Activated CD8-positive, alpha-beta T cell treated with anti-CD3 and anti-CD28 coated beads for 36 hours (primary cell): ENCODE results near the gene DENND4A. TPM values are rescaled to one million over a fixed set of nuclear protein-coding genes. Genes with fewer than 3 reads are reported as not detected.

Source experiments
- ATAC-seq: fragments of 200-7000 bp; cut with Tn5 transposase; one replicate; pipeline ENCODE4 v1.10.0; 2021; ENCODE audit warnings: mild to moderate bottlenecking, moderate library complexity
- CTCF ChIA-PET: fragments of 350-600 bp; sonication (Branson Sonifier 250); formaldehyde crosslinking; loops from one replicate; lab custom pipeline; 2021; ENCODE audit warnings: antibody characterized with exemption; lab: Charles Lee
- POLR2A ChIA-PET: fragments of 350-600 bp; sonication (Branson Sonifier 250); formaldehyde crosslinking; loops from one replicate; lab custom pipeline; 2021; ENCODE audit warnings: antibody characterized with exemption; lab: Charles Lee
- DNase-seq: peaks from one replicate; pipeline ENCODE4 v3.0.0-alpha.2; 2020
- H3K27ac Mint-ChIP-seq: one replicate; pipeline ENCODE4 v1.8.0; 2021; ENCODE audit warnings: mild to moderate bottlenecking, mixed read lengths
- H3K27me3 Mint-ChIP-seq: one replicate; pipeline ENCODE4 v1.8.0; 2021; ENCODE audit warnings: mixed read lengths
- H3K36me3 Mint-ChIP-seq: one replicate; pipeline ENCODE4 v1.8.0; 2021; ENCODE audit warnings: low read depth, mixed read lengths
- H3K4me1 Mint-ChIP-seq: one replicate; pipeline ENCODE4 v1.8.0; 2021; ENCODE audit warnings: low read depth, mixed read lengths
- H3K4me3 Mint-ChIP-seq: one replicate; pipeline ENCODE4 v1.8.0; 2021; ENCODE audit warnings: mild to moderate bottlenecking, moderate library complexity, mixed read lengths
- H3K9me3 Mint-ChIP-seq: one replicate; pipeline ENCODE4 v1.8.0; 2021; ENCODE audit warnings: mixed read lengths
- CTCF ChIP-seq: fragments of 200-600 bp; IDR thresholded peaks from one replicate; pipeline ENCODE4 v1.8.0; 2022; ENCODE audit warnings: antibody characterized with exemption, mild to moderate bottlenecking
- intact Hi-C: fragments of 100-400 bp; cut with micrococcal nuclease; formaldehyde crosslinking; loops from one replicate; pipeline ENCODE4 v1.10.0; 2022
- total RNA-seq, 2 experiments: library from RNA; stranded (reverse); gene quantifications; one replicate each; pipeline ENCODE4 v1.2.3, GENCODE V29; 2021

Gene DENND4A
- total RNA-seq, 2 experiments from 2014 or later = 53.1 to 54.7 TPM

- TF ChIP-seq CTCF = no peak
- Mint-ChIP-seq H3K4me1 (peaks cover 34% of the 10 kb centered on the region), H3K27me3 (no peaks in the 10 kb centered on the region), H3K36me3 (no peaks in the 10 kb centered on the region), H3K27ac (peak overlapping the region; percentile 96), H3K9me3 (no peaks in the 10 kb centered on the region), H3K4me3 (peak overlapping the region; percentile 66)
- ChIA-PET CTCF (interaction anchor here (0.7 to 2.1 kb wide), 8 partner anchors 9 to 148 kb away, joined by 3 to 8 read pairs (median 4); partner anchors contain the start of genes DENND4A and RAB11A), POLR2A (interaction anchor here (0.8 to 1.9 kb wide), 10 partner anchors 9 to 529 kb away, joined by 3 to 14 read pairs (median 3); partner anchors contain the start of genes DENND4A and RNU5B-1)
- intact Hi-C loops = no loop called here
- ATAC-seq = peak; percentile 48
- peak; percentile 62 for DNase-seq
These were observed 41.6 kb upstream of the DENND4A start for GRCh38 chr15:65833501-65834205.

GRCh38 chr15:65832549-65833364 lies 40.7 kb upstream of the DENND4A start:
- CTCF ChIA-PET = interaction anchor here (0.7 to 1.4 kb wide), 14 partner anchors 8 to 194 kb away, joined by 3 to 6 read pairs (median 4); partner anchors contain the start of genes DENND4A and RAB11A
- DNase-seq = peak; percentile 60
- no peak for TF ChIP-seq CTCF
- Mint-ChIP-seq H3K27me3 (no peaks in the 10 kb centered on the region), H3K27ac (peak overlapping the region; percentile 96), H3K4me1 (peaks cover 43% of the 10 kb centered on the region), H3K9me3 (no peaks in the 10 kb centered on the region), H3K4me3 (peak overlapping the region; percentile 66), H3K36me3 (peaks cover 6% of the 10 kb centered on the region)
- POLR2A ChIA-PET = interaction anchor here (0.7 to 1.9 kb wide), 13 partner anchors 8 to 528 kb away, joined by 3 to 14 read pairs (median 3); partner anchors contain the start of genes DENND4A, RAB11A and RNU5B-1
- peak; percentile 62 for ATAC-seq
- intact Hi-C loops = no loop called here

- Mint-ChIP-seq H3K36me3 (peaks cover 9% of the 10 kb centered on the region), H3K27ac (peak overlapping the region; percentile 96), H3K4me3 (peak overlapping the region; percentile 9), H3K9me3 (no peaks in the 10 kb centered on the region), H3K4me1 (peaks cover 55% of the 10 kb centered on the region), H3K27me3 (no peaks in the 10 kb centered on the region)
- ChIA-PET CTCF (interaction anchor here (0.7 to 1.8 kb wide), 14 partner anchors 11 to 66 kb away, joined by 3 to 15 read pairs (median 5); partner anchors contain the start of gene DENND4A), POLR2A (interaction anchor here (0.7 to 1.2 kb wide), 5 partner anchors 11 to 81 kb away, joined by 3 to 4 read pairs (median 3); partner anchors contain the start of gene DENND4A)
- no peak for DNase-seq
- ATAC-seq = peak; percentile 29
- peak; percentile 76 for TF ChIP-seq CTCF
- intact Hi-C loops = loop anchor here (5.0 kb wide), 1 partner anchor 37 kb away; the partner anchor contains the start of gene DENND4A
These were observed 37.2 kb upstream of the DENND4A start for GRCh38 chr15:65829130-65829764.

GRCh38 chr15:65828585-65828984 lies 36.5 kb upstream of the DENND4A start:
- no peak for TF ChIP-seq CTCF

More at GRCh38 chr15:65828585-65828984, 36.5 kb upstream of the DENND4A start:
- ChIA-PET POLR2A (interaction anchor here (0.7 to 1.2 kb wide), 4 partner anchors 11 to 81 kb away, joined by 3 to 4 read pairs (median 3); partner anchors contain the start of gene DENND4A), CTCF (interaction anchor here (0.9 to 1.8 kb wide), 11 partner anchors 11 to 59 kb away, joined by 3 to 15 read pairs (median 5); partner anchors contain the start of gene DENND4A)
- no peaks in the 10 kb centered on the region for H3K9me3 Mint-ChIP-seq
- H3K4me3 Mint-ChIP-seq = peak overlapping the region; percentile 9
- DNase-seq (peak; percentile 40), ATAC-seq (peak; percentile 70)
- H3K36me3 Mint-ChIP-seq = peaks cover 9% of the 10 kb centered on the region
- H3K27ac Mint-ChIP-seq = peak overlapping the region; percentile 96
- intact Hi-C loops = loop anchor here (5.0 kb wide), 1 partner anchor 36 kb away; the partner anchor contains the start of gene DENND4A
- H3K4me1 Mint-ChIP-seq = peaks cover 52% of the 10 kb centered on the region
- no peaks in the 10 kb centered on the region for H3K27me3 Mint-ChIP-seq
